Measurements from ENCODE around the gene CHST8. TPM values are rescaled to one million over a fixed set of nuclear protein-coding genes. Genes with fewer than 3 reads are reported as not detected.

The CHST8 gene
- total RNA-seq, 1 experiment from 2014 or later = not detected

DNA sequence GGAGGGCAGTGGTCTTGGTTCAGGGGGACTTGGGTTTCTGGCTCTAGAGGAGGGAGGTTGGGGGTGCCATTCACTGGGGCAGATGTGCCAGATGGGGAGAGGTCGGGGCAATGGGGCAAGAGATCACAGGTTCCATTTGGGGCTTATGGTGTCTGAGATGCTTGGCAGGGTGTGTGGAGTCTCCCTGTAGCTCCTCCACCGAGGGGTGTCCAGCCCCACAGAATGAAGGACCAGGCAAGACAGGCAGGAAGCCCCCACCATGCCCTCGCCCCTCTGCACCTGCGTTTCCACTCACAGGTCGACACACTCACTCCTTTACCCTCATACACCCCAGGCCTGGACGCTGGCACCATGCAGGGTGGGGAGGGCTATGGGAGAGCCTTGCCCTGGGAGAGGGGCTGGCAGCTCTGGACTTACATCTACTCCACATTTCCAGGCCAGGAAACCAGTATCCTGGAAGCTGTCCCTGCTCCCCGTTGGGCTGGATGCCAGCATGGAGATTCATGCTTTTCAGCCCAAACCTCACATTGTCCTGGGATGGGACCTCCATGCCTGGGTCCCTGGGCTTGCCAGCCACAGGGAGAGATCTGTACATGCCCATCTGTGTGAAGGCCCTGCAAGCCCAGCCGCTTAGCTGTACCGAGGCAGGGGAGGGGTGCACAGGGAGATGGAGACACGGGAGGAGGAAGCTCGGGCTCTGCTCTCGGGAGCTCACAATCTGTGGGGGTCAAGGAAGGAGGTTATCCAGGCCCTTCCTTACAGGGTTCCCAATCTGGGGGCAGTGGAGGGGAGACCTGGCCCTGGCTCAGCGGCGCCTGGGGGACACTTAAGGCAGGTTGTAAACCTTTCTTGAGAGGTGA lies 77.1 kb downstream of the CHST8 start:
- Histone ChIP-seq H3K27me3 (replicated peaks; ENCODE audit: control insufficient read depth, insufficient read depth, low read length) (no peaks in the 10 kb centered on the region; the same call in 1 of the 2 replicates), H3K4me3 (ENCODE audit: low read depth, low read length) (no peak overlapping the region), H3K36me3 (ENCODE audit: control insufficient read depth, insufficient read depth, low read length) (no peaks in the 10 kb centered on the region), H3K9me3 (no peaks in the 10 kb centered on the region), H3K4me1 (no peaks in the 10 kb centered on the region)
- BruUV-seq (replicated peaks) = no TSS peak
- CTCF ChIA-PET = interaction anchor here (0.7 kb wide), 1 partner anchor 89 kb away, joined by 3 read pairs; no protein-coding TSS in a partner anchor
- Mint-ChIP-seq H3K27me3 (ENCODE audit: insufficient read depth, unreplicated experiment) (peaks cover 36% of the 10 kb centered on the region), H3K4me1 (ENCODE audit: low read depth, unreplicated experiment) (no peaks in the 10 kb centered on the region), H3K27ac (ENCODE audit: unreplicated experiment) (no peak overlapping the region), H3K36me3 (ENCODE audit: insufficient read depth, unreplicated experiment) (no peaks in the 10 kb centered on the region), H3K4me3 (ENCODE audit: unreplicated experiment) (no peak overlapping the region), H3K9me3 (ENCODE audit: unreplicated experiment) (no peaks in the 10 kb centered on the region)
- POLR2A ChIA-PET = no interaction called here
- intact Hi-C loops (cut with micrococcal nuclease; ENCODE audit: unreplicated experiment) = no loop called here
- no peak for DNase-seq
- TF ChIP-seq, protein P1, sequence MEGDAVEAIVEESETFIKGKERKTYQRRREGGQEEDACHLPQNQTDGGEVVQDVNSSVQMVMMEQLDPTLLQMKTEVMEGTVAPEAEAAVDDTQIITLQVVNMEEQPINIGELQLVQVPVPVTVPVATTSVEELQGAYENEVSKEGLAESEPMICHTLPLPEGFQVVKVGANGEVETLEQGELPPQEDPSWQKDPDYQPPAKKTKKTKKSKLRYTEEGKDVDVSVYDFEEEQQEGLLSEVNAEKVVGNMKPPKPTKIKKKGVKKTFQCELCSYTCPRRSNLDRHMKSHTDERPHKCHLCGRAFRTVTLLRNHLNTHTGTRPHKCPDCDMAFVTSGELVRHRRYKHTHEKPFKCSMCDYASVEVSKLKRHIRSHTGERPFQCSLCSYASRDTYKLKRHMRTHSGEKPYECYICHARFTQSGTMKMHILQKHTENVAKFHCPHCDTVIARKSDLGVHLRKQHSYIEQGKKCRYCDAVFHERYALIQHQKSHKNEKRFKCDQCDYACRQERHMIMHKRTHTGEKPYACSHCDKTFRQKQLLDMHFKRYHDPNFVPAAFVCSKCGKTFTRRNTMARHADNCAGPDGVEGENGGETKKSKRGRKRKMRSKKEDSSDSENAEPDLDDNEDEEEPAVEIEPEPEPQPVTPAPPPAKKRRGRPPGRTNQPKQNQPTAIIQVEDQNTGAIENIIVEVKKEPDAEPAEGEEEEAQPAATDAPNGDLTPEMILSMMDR (IDR thresholded peaks at IDR 0.05; ENCODE audit: insufficient read depth in 1 of 2, low read depth in 1 of 2, low read length in 1 of 2, severe bottlenecking in 1 of 2, unreplicated experiment in 1 of 2) = no peak

DNA sequence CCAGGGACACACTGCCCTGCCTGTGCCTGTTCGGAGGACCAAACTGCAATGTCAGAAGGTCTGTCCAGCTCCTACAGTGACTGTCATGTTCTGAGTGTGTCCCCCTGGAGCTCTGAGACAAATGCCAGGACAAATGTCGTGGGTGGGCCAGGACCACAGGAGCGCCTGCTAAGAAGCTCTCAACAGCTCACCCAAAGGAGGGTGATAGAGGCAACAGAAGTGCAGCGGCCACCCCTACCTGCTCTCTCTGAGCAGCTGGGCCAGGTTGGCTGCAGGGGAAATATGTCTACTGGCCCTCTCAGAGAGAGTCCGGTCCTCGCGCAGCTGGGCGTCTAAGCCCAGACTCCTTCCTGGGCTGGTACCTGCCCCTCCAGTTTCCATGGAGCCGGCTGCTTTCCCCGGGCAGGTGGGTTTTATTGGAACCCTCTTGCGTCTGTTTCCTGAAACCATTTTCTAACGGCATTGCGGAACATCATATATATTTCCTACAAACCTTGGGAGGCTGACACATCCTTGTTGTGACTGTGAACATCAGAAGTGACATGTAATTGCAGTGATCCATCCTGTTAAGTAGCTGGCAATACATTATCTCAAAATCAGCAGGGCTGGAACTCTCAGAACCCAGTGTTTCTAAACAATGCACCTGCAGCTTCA lies 78.1 kb downstream of the CHST8 start:
- no peak overlapping the region for H3K4me3 ChIP-seq (ENCODE audit: low read depth, low read length)
- Mint-ChIP-seq H3K27ac (ENCODE audit: unreplicated experiment) (no peak overlapping the region), H3K4me1 (ENCODE audit: low read depth, unreplicated experiment) (no peaks in the 10 kb centered on the region), H3K4me3 (ENCODE audit: unreplicated experiment) (no peak overlapping the region), H3K9me3 (ENCODE audit: unreplicated experiment) (no peaks in the 10 kb centered on the region), H3K27me3 (ENCODE audit: insufficient read depth, unreplicated experiment) (peaks cover 39% of the 10 kb centered on the region), H3K36me3 (ENCODE audit: insufficient read depth, unreplicated experiment) (no peaks in the 10 kb centered on the region)
- no peaks in the 10 kb centered on the region for H3K4me1 ChIP-seq
- DNase-seq = no peak
- H3K27me3 ChIP-seq (replicated peaks; ENCODE audit: control insufficient read depth, insufficient read depth, low read length) = no peaks in the 10 kb centered on the region; the same call in 1 of the 2 replicates
- no peaks in the 10 kb centered on the region for H3K36me3 ChIP-seq (ENCODE audit: control insufficient read depth, insufficient read depth, low read length)
- TF ChIP-seq, protein P1 (IDR thresholded peaks at IDR 0.05; ENCODE audit: insufficient read depth in 1 of 2, low read depth in 1 of 2, low read length in 1 of 2, severe bottlenecking in 1 of 2, unreplicated experiment in 1 of 2) = no peak
- ChIA-PET POLR2A (no interaction called here), CTCF (no interaction called here)
- intact Hi-C loops (cut with micrococcal nuclease; ENCODE audit: unreplicated experiment) = loop anchor here (10.0 kb wide), 1 partner anchor 265 kb away; no protein-coding TSS in a partner anchor
- no peaks in the 10 kb centered on the region for H3K9me3 ChIP-seq
- BruUV-seq (replicated peaks) = no TSS peak

DNA sequence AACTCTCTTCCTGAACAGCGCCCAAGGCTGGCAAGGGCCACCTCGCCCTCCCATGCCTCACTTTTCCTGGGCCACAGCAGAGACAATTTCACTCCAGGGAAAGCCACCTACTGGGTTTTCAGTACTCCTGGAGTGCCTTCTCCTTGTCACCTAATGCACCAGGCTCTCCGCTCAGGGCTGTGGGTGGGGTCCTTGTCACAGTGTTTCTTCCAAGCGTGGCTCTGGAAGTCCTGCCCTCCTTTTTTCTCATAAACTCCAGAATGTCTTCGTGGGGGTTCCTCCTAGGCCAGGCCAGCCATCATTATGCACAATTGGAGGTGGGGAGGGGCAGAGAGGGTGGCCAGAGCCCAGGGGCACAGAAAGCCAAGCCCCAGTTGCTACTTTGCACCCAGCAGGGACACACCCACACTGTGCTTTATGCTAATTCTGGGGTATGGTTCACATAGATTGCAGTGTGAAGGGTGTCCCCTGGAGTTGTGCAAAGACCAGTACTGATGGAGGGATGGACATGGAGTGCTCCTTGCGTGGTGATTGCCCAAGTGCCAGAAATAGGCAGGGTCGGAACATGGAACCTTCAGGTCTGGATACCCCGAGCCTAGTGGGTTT lies 78.8 kb downstream of the CHST8 start:
- CTCF ChIA-PET = no interaction called here
- no peaks in the 10 kb centered on the region for H3K9me3 ChIP-seq
- no peak overlapping the region for H3K27ac Mint-ChIP-seq (ENCODE audit: unreplicated experiment)
- POLR2A ChIA-PET = no interaction called here
- no peak for DNase-seq
- H3K9me3 Mint-ChIP-seq (ENCODE audit: unreplicated experiment) = no peaks in the 10 kb centered on the region
- no peaks in the 10 kb centered on the region for H3K36me3 Mint-ChIP-seq (ENCODE audit: insufficient read depth, unreplicated experiment)
- no peaks in the 10 kb centered on the region for H3K4me1 ChIP-seq
- no peak overlapping the region for H3K4me3 Mint-ChIP-seq (ENCODE audit: unreplicated experiment)
- TF ChIP-seq, protein P1 (IDR thresholded peaks at IDR 0.05; ENCODE audit: insufficient read depth in 1 of 2, low read depth in 1 of 2, low read length in 1 of 2, severe bottlenecking in 1 of 2, unreplicated experiment in 1 of 2) = no peak
- H3K36me3 ChIP-seq (ENCODE audit: control insufficient read depth, insufficient read depth, low read length) = no peaks in the 10 kb centered on the region
- intact Hi-C loops (cut with micrococcal nuclease; ENCODE audit: unreplicated experiment) = loop anchor here (10.0 kb wide), 1 partner anchor 266 kb away; no protein-coding TSS in a partner anchor
- H3K27me3 Mint-ChIP-seq (ENCODE audit: insufficient read depth, unreplicated experiment) = peaks cover 41% of the 10 kb centered on the region
- no TSS peak for BruUV-seq (replicated peaks)
- no peaks in the 10 kb centered on the region; the same call in 1 of the 2 replicates for H3K27me3 ChIP-seq (replicated peaks; ENCODE audit: control insufficient read depth, insufficient read depth, low read length)
- H3K4me3 ChIP-seq (ENCODE audit: low read depth, low read length) = no peak overlapping the region
- no peaks in the 10 kb centered on the region for H3K4me1 Mint-ChIP-seq (ENCODE audit: low read depth, unreplicated experiment)

Data from Caco-2 (cell line).